B cell (primary cell): ENCODE results near the gene POLR1E. TPM values are rescaled to one million over a fixed set of nuclear protein-coding genes. Genes with fewer than 3 reads are reported as not detected.

ENCODE experiments used
- ATAC-seq: fragments of 200-7000 bp; cut with Tn5 transposase; one replicate; pipeline ENCODE4 v1.10.0; 2021; ENCODE audit warnings: low read depth, mild to moderate bottlenecking, moderate number of reproducible peaks, moderate library complexity
- CTCF ChIA-PET: fragments of 350-600 bp; sonication (Branson Sonifier 250); formaldehyde crosslinking; loops from one replicate; lab custom pipeline; 2021; ENCODE audit warnings: antibody characterized with exemption, inconsistent platforms; lab: Charles Lee
- POLR2A ChIA-PET: fragments of 350-600 bp; sonication (Branson Sonifier 250); formaldehyde crosslinking; loops from one replicate; lab custom pipeline; 2021; ENCODE audit warnings: antibody characterized with exemption; lab: Charles Lee
- DNase-seq: peaks from one replicate; pipeline ENCODE4 v3.0.0; 2013
- H2AFZ ChIP-seq: 2 replicates; pipeline ENCODE4 v1.6.1; 2012; ENCODE audit warnings: mild to moderate bottlenecking, low read depth, low read length; ENCODE audit not compliant: insufficient read depth, poor library complexity, severe bottlenecking
- H3K27ac ChIP-seq, 2 donors: 1 replicate in 1 of 2; 2 replicates in 1 of 2; pipeline ENCODE4 v1.5.1; 2012 to 2013; ENCODE audit warnings: low read length in 2 of 2, mild to moderate bottlenecking in 2 of 2, moderate library complexity in 1 of 2
- H3K27me3 ChIP-seq, 4 experiments: fragments of 200-600 bp in 1 of 4; sonication (generic) in 1 of 4; replicated peaks in 1 of 4; 1 replicate in 2 of 4; 2 replicates in 2 of 4; pipeline versions ENCODE4 v1.6.1 to v1.7.0; 2013 to 2016; ENCODE audit warnings: low read length in 3 of 4, mild to moderate bottlenecking in 2 of 4, mixed read lengths in 1 of 4, moderate library complexity in 1 of 4; ENCODE audit not compliant: insufficient read depth in 4 of 4, control insufficient read depth in 3 of 4; ENCODE audit errors: control extremely low read depth in 1 of 4
- H3K36me3 ChIP-seq, 2 experiments: replicated peaks in 1 of 2; 1 replicate in 1 of 2; 2 replicates in 1 of 2; pipeline versions ENCODE4 v1.6.1 to v1.7.1; 2013; ENCODE audit warnings: low read length in 1 of 2; ENCODE audit not compliant: insufficient read depth in 2 of 2, control insufficient read depth in 1 of 2; ENCODE audit errors: control extremely low read depth in 1 of 2, extremely low read depth in 1 of 2
- H3K4me1 ChIP-seq, 2 donors: fragments of 200-600 bp in 1 of 2; sonication (generic) in 1 of 2; 1 replicate in 1 of 2; 2 replicates in 1 of 2; pipeline versions ENCODE4 v1.5.1 to v1.6.1; 2013 to 2017; ENCODE audit warnings: low read length in 2 of 2; ENCODE audit not compliant: control insufficient read depth in 2 of 2, insufficient read depth in 2 of 2
- H3K4me2 ChIP-seq: replicated peaks from 2 replicates; pipeline ENCODE3; 2012; ENCODE audit warnings: mild to moderate bottlenecking, low read depth, low read length; ENCODE audit not compliant: poor library complexity, severe bottlenecking
- H3K4me3 ChIP-seq, 5 experiments: fragments of 200-600 bp in 1 of 5; sonication (generic) in 1 of 5; 1 replicate in 3 of 5; 2 replicates in 2 of 5; pipeline versions ENCODE4 v1.5.1 to v1.7.0; 2011 to 2016; ENCODE audit warnings: low read length in 4 of 5, mild to moderate bottlenecking in 4 of 5, low read depth in 2 of 5, control low read depth in 1 of 5, moderate library complexity in 1 of 5; ENCODE audit not compliant: insufficient read depth in 1 of 5; ENCODE audit errors: control extremely low read depth in 1 of 5, extremely low read depth in 1 of 5
- H3K79me2 ChIP-seq: fragments of 200-600 bp; sonication (generic); one replicate; pipeline ENCODE4 v1.6.0; 2016; ENCODE audit warnings: low read length; ENCODE audit not compliant: control insufficient read depth, insufficient read depth
- H3K9ac ChIP-seq: fragments of 200-600 bp; sonication (generic); 2 replicates; pipeline ENCODE4 v1.6.1; 2017; ENCODE audit warnings: mild to moderate bottlenecking, low read length, moderate library complexity
- H3K9me3 ChIP-seq, 3 donors: one replicate each; pipeline versions ENCODE4 v1.6.1 to v1.7.1; 2013; ENCODE audit warnings: low read length in 2 of 3; ENCODE audit not compliant: control insufficient read depth in 2 of 3, insufficient read depth in 1 of 3; ENCODE audit errors: control extremely low read depth in 1 of 3
- H4K20me1 ChIP-seq: 2 replicates; pipeline ENCODE4 v1.6.0; 2012; ENCODE audit warnings: mild to moderate bottlenecking, low read length; ENCODE audit not compliant: insufficient read depth, control insufficient read depth, poor library complexity, severe bottlenecking
- H3K27ac Mint-ChIP-seq: one replicate; pipeline ENCODE4 v1.8.0; 2021; ENCODE audit warnings: mixed read lengths
- H3K27me3 Mint-ChIP-seq: one replicate; pipeline ENCODE4 v1.8.0; 2021; ENCODE audit warnings: mixed read lengths
- H3K4me1 Mint-ChIP-seq: one replicate; pipeline ENCODE4 v1.8.0; 2021; ENCODE audit warnings: mixed read lengths
- H3K4me3 Mint-ChIP-seq: one replicate; pipeline ENCODE4 v1.8.0; 2021; ENCODE audit warnings: mixed read lengths
- H3K9me3 Mint-ChIP-seq: one replicate; pipeline ENCODE4 v1.8.0; 2022; ENCODE audit warnings: mixed read lengths; ENCODE audit not compliant: insufficient read depth
- CTCF ChIP-seq: fragments of 200-600 bp; IDR thresholded peaks from one replicate; pipeline ENCODE4 v1.8.0; 2022; ENCODE audit warnings: antibody characterized with exemption, mild to moderate bottlenecking
- EZH2 ChIP-seq: IDR thresholded peaks from 2 replicates; pipeline ENCODE4 v1.6.1; 2012; ENCODE audit warnings: borderline replicate concordance, low read depth, mild to moderate bottlenecking, moderate library complexity, low read length; ENCODE audit not compliant: insufficient read depth, poor library complexity, severe bottlenecking
- WGBS: methylation state at CpG from one replicate; pipeline ENCODE4 v1.1.5; 2013; ENCODE audit warnings: missing lambda C conversion rate; ENCODE audit not compliant: insufficient coverage; 5-methylcytosine and 5-hydroxymethylcytosine counted together
- intact Hi-C: fragments of 100-400 bp; cut with micrococcal nuclease; formaldehyde crosslinking; loops from one replicate; pipeline ENCODE4 v1.10.0; 2022
- polyA plus RNA-seq: library from polyadenylated mRNA; depleted of rRNA; stranded (reverse); fragments of >200 nt; gene quantifications from 2 replicates; pipeline ENCODE4 v1.2.3, GENCODE V29; 2012
- total RNA-seq, 2 donors: library from RNA; stranded (reverse); fragments of 120-200 nt in 1 of 2; gene quantifications; 1 replicate in 1 of 2; 2 replicates in 1 of 2; pipeline versions ENCODE4 v1.2.3 to v1.2.4, GENCODE V29; 2013 to 2022

POLR1E gene
- total and polyA plus RNA-seq, 2 donors (not counting 1 experiment from before 2014, with no cell fraction given), result 11.6 to 31.0 TPM

- no peaks in the 10 kb centered on the region for H3K9me3 ChIP-seq
- 73% methylated on average over 13 of the region's 13 CpGs for WGBS
- peaks cover 0 to 28% of the 10 kb centered on the region in 2 donors for H3K4me1 ChIP-seq
- H3K27ac ChIP-seq, result peak overlapping the region; percentile 67 to 82
- H4K20me1 ChIP-seq, result no peaks in the 10 kb centered on the region
- TF ChIP-seq CTCF, result no peak
- TF ChIP-seq EZH2, result no peak
- no peaks in the 10 kb centered on the region for H3K27me3 Mint-ChIP-seq
- ATAC-seq (peak; percentile 73), DNase-seq (peak; percentile 77)
- peaks cover 11 to 25% of the 10 kb centered on the region in 2 experiments for H3K36me3 ChIP-seq
- H3K4me3 Mint-ChIP-seq, result peak overlapping the region; percentile 86
- H3K27me3 ChIP-seq, result no peaks in the 10 kb centered on the region
- no peaks in the 10 kb centered on the region for H3K9me3 Mint-ChIP-seq
- peak overlapping the region in 4 of 5 experiments; percentile 8 to 51 (median 28) for H3K4me3 ChIP-seq
- no peaks in the 10 kb centered on the region for H3K79me2 ChIP-seq
- peaks cover 37% of the 10 kb centered on the region for H3K4me1 Mint-ChIP-seq
- ChIA-PET POLR2A (interaction anchor here (1.2 kb wide), 2 partner anchors 34 to 44 kb away, joined by 3 to 5 read pairs; partner anchors contain the start of gene FBXO10), CTCF (interaction anchor here (0.9 kb wide), 1 partner anchor 44 kb away, joined by 3 read pairs; the partner anchor contains the start of gene FBXO10)
- intact Hi-C loops, result loop anchor here (1.0 kb wide), 1 partner anchor 66 kb away; the partner anchor contains the start of gene ZBTB5
- peak overlapping the region; percentile 45 for H3K4me2 ChIP-seq
- H3K9ac ChIP-seq, result peak overlapping the region; percentile 41
- no peak overlapping the region for H2AFZ ChIP-seq
- peak overlapping the region; percentile 96 for H3K27ac Mint-ChIP-seq
These were observed 46.0 kb downstream of the POLR1E start for GRCh38 chr9:37531699-37532098.

- H3K4me1 ChIP-seq, result peaks cover 0 to 20% of the 10 kb centered on the region in 2 donors
- ATAC-seq (no peak), DNase-seq (no peak)
- WGBS, result 97% methylated on average over 3 of the region's 7 CpGs
- H3K4me1 Mint-ChIP-seq, result peaks cover 27% of the 10 kb centered on the region
- no peak for TF ChIP-seq EZH2
- no peak for TF ChIP-seq CTCF
- H3K4me3 ChIP-seq, result no peak overlapping the region
- intact Hi-C loops, result no loop called here
- H4K20me1 ChIP-seq, result no peaks in the 10 kb centered on the region
- no peaks in the 10 kb centered on the region for H3K79me2 ChIP-seq
- no peak overlapping the region for H2AFZ ChIP-seq
- ChIA-PET POLR2A (interaction anchor here (0.7 kb wide), 1 partner anchor 42 kb away, joined by 3 read pairs; no protein-coding TSS in a partner anchor), CTCF (no interaction called here)
- no peaks in the 10 kb centered on the region for H3K9me3 ChIP-seq
- no peak overlapping the region for H3K4me3 Mint-ChIP-seq
- no peak overlapping the region for H3K27ac ChIP-seq
- H3K36me3 ChIP-seq, result peaks cover 5 to 30% of the 10 kb centered on the region in 2 experiments
- no peaks in the 10 kb centered on the region for H3K27me3 Mint-ChIP-seq
- H3K27me3 ChIP-seq, result no peaks in the 10 kb centered on the region
- H3K9ac ChIP-seq, result no peak overlapping the region
- H3K27ac Mint-ChIP-seq, result peak overlapping the region; percentile 17
- H3K9me3 Mint-ChIP-seq, result no peaks in the 10 kb centered on the region
- no peak overlapping the region for H3K4me2 ChIP-seq
These were observed 48.7 kb downstream of the POLR1E start for GRCh38 chr9:37534412-37534811.
